ENCODE data around the gene C1RL.

Gene C1RL

DNA sequence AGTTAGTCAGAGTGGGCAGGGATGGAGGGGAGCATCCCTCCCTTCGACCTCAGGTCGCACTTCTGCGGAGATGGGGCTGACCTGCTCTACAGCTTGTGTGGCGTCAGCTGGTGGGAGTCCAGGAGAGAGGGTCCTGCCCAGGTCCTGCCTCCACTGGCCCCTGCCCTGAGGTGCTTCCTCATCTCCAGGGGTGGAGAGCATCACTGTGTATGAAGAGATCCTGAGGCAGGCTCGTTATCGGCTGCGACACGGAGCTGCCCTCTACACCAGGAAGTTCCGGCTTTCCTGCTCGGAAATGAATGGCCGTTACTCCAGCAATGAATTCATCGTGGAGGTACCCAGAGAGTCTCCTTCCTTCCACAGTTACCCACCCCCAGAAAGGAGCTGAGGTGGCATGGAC lies 41.3 kb upstream of the C1RL start:
- Histone ChIP-seq H3K4me3 (ENCODE audit: extremely low read depth, insufficient read depth, low read length, poor library complexity, severe bottlenecking) (no peak overlapping the region), H3K4me1 (ENCODE audit: control insufficient read depth, insufficient read depth, low read length, poor library complexity, severe bottlenecking) (peaks cover 13% of the 10 kb centered on the region), H3K36me3 (ENCODE audit: control insufficient read depth, insufficient read depth, low read length) (peaks cover 6% of the 10 kb centered on the region), H3K9me3 (ENCODE audit: control insufficient read depth, low read length) (no peaks in the 10 kb centered on the region), H3K27ac (ENCODE audit: low read depth, low read length, severe bottlenecking) (no peak overlapping the region)
- 91 to 97% methylated on average over 6 to 8 of the region's 12 CpGs for WGBS, 2 experiments (ENCODE audit: insufficient coverage in 2 of 2)

DNA sequence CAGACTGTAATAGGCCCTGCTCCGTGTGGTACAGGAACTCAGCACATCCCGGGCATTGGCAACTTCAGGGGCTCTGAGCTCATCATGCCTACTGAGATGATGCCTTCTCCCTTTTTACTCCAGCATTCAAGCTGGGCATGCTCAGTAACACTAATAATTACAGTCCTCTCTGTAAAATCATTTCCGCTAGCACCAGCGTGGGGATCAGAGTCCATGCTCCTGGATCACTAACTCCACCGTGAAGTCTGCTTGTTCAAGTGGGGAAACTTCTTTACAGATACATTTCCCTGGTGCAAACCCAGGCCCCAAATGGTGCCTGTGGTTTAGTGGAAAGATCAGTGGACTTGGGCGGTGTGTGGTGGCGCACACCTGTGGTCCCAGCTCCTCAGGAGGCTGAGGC lies 37.9 kb upstream of the C1RL start:
- H3K36me3 ChIP-seq (ENCODE audit: control insufficient read depth, insufficient read depth, low read length): peaks cover 6% of the 10 kb centered on the region
- no peaks in the 10 kb centered on the region for H3K9me3 ChIP-seq (ENCODE audit: control insufficient read depth, low read length)
- H3K27ac ChIP-seq (ENCODE audit: low read depth, low read length, severe bottlenecking): no peak overlapping the region
- H3K4me1 ChIP-seq (ENCODE audit: control insufficient read depth, insufficient read depth, low read length, poor library complexity, severe bottlenecking): peaks cover 7% of the 10 kb centered on the region
- no peak overlapping the region for H3K4me3 ChIP-seq (ENCODE audit: extremely low read depth, insufficient read depth, low read length, poor library complexity, severe bottlenecking)
- WGBS, 2 experiments (ENCODE audit: insufficient coverage in 2 of 2): 94 to 97% methylated on average over 6 to 7 of the region's 7 CpGs

DNA sequence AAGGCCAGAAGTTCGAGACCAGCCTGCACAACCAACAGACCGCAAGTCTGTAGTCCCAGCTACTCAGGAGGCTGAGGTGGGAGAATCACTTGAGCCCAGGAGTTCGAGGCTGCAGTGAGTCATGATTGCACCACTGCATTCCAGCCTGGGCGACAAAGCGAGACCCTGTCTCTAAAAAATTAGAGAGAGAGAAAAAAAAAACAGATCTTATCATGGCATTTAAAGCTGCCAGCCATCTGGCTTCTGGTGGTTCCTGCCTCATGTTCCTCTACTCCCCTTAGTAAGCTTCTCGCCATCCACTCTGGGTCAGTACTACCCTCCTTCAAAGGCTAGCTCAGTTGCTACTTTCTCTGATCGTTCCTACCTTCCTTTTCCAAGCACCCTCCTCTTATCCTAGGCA lies 37.2 kb upstream of the C1RL start:
- Histone ChIP-seq H3K36me3 (ENCODE audit: control insufficient read depth, insufficient read depth, low read length) (peaks cover 6% of the 10 kb centered on the region), H3K27ac (ENCODE audit: low read depth, low read length, severe bottlenecking) (no peak overlapping the region), H3K4me1 (ENCODE audit: control insufficient read depth, insufficient read depth, low read length, poor library complexity, severe bottlenecking) (peaks cover 7% of the 10 kb centered on the region), H3K4me3 (ENCODE audit: extremely low read depth, insufficient read depth, low read length, poor library complexity, severe bottlenecking) (no peak overlapping the region), H3K9me3 (ENCODE audit: control insufficient read depth, low read length) (no peaks in the 10 kb centered on the region)
- WGBS, 2 experiments (ENCODE audit: insufficient coverage in 2 of 2): 88 to 92% methylated on average over 2 to 7 of the region's 7 CpGs

GRCh38 chr12:7145671-7146070 lies 36.7 kb upstream of the C1RL start:
- peaks cover 6% of the 10 kb centered on the region for H3K36me3 ChIP-seq (ENCODE audit: control insufficient read depth, insufficient read depth, low read length)
- no peaks in the 10 kb centered on the region for H3K9me3 ChIP-seq (ENCODE audit: control insufficient read depth, low read length)
- peaks cover 7% of the 10 kb centered on the region for H3K4me1 ChIP-seq (ENCODE audit: control insufficient read depth, insufficient read depth, low read length, poor library complexity, severe bottlenecking)
- no peak overlapping the region for H3K27ac ChIP-seq (ENCODE audit: low read depth, low read length, severe bottlenecking)
- no peak overlapping the region for H3K4me3 ChIP-seq (ENCODE audit: extremely low read depth, insufficient read depth, low read length, poor library complexity, severe bottlenecking)
- 78 to 83% methylated on average over 3 of the region's 4 CpGs for WGBS, 2 experiments (ENCODE audit: insufficient coverage in 2 of 2)

DNA sequence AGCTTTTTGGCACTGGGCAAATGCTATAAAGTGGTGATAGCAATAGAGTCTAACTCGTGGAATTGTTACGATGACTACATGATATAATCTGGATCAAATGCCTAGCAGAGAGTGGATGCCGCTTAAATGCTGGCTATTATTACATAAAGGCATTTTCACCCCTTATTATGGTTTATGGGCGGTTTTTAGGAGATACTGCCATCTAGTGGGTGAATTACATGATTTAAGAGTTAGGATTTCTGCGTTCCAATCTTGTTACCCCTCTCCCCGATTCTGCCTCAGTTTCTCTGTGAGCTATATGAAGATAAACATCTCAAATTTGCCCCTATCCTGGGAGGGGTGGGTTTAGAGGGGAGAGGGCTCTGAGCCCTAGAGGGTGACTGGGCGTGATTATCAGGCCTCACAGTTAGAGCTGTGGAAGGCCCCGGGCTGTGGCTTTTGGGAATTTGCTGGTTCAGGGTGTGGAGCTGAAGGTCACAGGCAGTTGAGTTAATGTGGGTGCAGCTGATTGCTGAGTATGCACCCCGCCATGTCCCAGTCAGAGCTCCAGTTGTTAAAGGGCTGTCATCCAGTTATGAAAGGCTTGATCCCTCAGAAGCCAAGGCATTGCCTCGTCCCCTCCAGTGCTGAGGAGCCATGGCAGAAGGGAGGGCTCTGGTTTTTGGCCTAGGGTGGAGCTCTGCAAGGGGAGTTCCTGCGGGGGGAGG lies 35.6 kb upstream of the C1RL start:
- H3K36me3 ChIP-seq (ENCODE audit: control insufficient read depth, insufficient read depth, low read length): peaks cover 6% of the 10 kb centered on the region
- 87 to 88% methylated on average over 5 to 6 of the region's 11 CpGs for WGBS, 2 experiments (ENCODE audit: insufficient coverage in 2 of 2)
- no peaks in the 10 kb centered on the region for H3K9me3 ChIP-seq (ENCODE audit: control insufficient read depth, low read length)
- no peak overlapping the region for H3K27ac ChIP-seq (ENCODE audit: low read depth, low read length, severe bottlenecking)
- peaks cover 7% of the 10 kb centered on the region for H3K4me1 ChIP-seq (ENCODE audit: control insufficient read depth, insufficient read depth, low read length, poor library complexity, severe bottlenecking)
- no peak overlapping the region for H3K4me3 ChIP-seq (ENCODE audit: extremely low read depth, insufficient read depth, low read length, poor library complexity, severe bottlenecking)

DNA sequence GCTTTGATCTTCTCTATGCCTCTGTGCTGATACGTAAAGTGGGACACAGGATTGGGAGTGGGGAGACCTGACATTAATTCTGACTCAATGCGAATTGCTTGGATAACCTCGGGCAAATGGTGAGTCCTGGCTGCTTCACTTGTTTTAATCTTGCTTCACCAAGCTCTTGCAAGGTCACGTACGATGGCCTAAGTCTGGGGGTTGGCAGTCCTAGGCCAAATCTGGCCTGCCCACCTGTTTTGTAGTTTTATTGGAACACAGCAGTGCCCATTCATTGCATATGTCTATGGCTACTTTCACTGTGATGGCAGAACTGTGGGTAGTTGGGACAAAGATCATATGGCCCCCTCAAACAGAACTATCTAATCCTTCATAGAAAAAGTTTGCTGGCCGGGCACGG lies 34.5 kb upstream of the C1RL start:
- H3K27ac ChIP-seq (ENCODE audit: low read depth, low read length, severe bottlenecking): no peak overlapping the region
- no peak overlapping the region for H3K4me3 ChIP-seq (ENCODE audit: extremely low read depth, insufficient read depth, low read length, poor library complexity, severe bottlenecking)
- 90 to 98% methylated on average over 6 to 7 of the region's 7 CpGs for WGBS, 2 experiments (ENCODE audit: insufficient coverage in 2 of 2)
- no peaks in the 10 kb centered on the region for H3K9me3 ChIP-seq (ENCODE audit: control insufficient read depth, low read length)
- H3K36me3 ChIP-seq (ENCODE audit: control insufficient read depth, insufficient read depth, low read length): no peaks in the 10 kb centered on the region
- peaks cover 7% of the 10 kb centered on the region for H3K4me1 ChIP-seq (ENCODE audit: control insufficient read depth, insufficient read depth, low read length, poor library complexity, severe bottlenecking)

DNA sequence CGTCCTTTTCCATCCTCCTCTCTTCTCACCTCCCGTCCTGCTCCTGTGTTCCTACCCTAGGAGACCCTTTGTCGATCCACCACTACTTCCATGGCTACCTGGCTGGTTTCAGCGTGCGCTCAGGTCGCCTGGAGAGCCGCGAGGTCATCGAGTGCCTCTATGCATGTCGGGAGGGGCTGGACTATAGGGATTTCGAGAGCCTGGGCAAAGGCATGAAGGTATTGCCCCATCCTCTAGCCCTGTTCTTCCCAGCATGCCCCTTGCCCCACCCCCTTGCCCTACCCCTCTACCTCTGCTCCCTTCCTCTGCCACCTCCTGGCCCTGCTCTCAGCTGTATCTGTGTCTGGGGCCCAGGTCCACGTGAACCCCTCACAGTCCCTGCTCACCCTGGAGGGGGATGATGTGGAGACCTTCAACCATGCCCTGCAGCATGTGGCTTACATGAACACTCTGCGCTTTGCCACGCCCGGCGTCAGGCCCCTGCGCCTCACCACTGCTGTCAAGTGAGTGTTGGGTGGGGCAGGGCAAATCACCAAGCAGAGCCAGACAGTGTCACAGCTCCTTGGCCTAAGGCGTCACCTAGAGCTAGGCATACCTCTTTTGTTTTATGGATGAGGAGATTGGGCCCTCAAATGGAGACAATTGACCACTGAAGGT lies 33.9 kb upstream of the C1RL start:
- Histone ChIP-seq H3K4me3 (ENCODE audit: extremely low read depth, insufficient read depth, low read length, poor library complexity, severe bottlenecking) (no peak overlapping the region), H3K9me3 (ENCODE audit: control insufficient read depth, low read length) (no peaks in the 10 kb centered on the region), H3K27ac (ENCODE audit: low read depth, low read length, severe bottlenecking) (no peak overlapping the region), H3K36me3 (ENCODE audit: control insufficient read depth, insufficient read depth, low read length) (no peaks in the 10 kb centered on the region), H3K4me1 (ENCODE audit: control insufficient read depth, insufficient read depth, low read length, poor library complexity, severe bottlenecking) (peaks cover 7% of the 10 kb centered on the region)
- WGBS, 2 experiments (ENCODE audit: insufficient coverage in 2 of 2): 95% methylated on average over 17 of the region's 18 CpGs

GRCh38 chr12:7142056-7142644 lies 33.1 kb upstream of the C1RL start:
- H3K4me3 ChIP-seq (ENCODE audit: extremely low read depth, insufficient read depth, low read length, poor library complexity, severe bottlenecking): no peak overlapping the region
- H3K9me3 ChIP-seq (ENCODE audit: control insufficient read depth, low read length): no peaks in the 10 kb centered on the region
- WGBS, 2 experiments (ENCODE audit: insufficient coverage in 2 of 2): 66 to 82% methylated on average over 4 of the region's 5 CpGs
- no peak overlapping the region for H3K27ac ChIP-seq (ENCODE audit: low read depth, low read length, severe bottlenecking)
- H3K36me3 ChIP-seq (ENCODE audit: control insufficient read depth, insufficient read depth, low read length): peaks cover 3% of the 10 kb centered on the region
- peaks cover 7% of the 10 kb centered on the region for H3K4me1 ChIP-seq (ENCODE audit: control insufficient read depth, insufficient read depth, low read length, poor library complexity, severe bottlenecking)

- no peak overlapping the region for H3K27ac ChIP-seq (ENCODE audit: low read depth, low read length, severe bottlenecking)
- peaks cover 9% of the 10 kb centered on the region for H3K36me3 ChIP-seq (ENCODE audit: control insufficient read depth, insufficient read depth, low read length)
These were observed 32.5 kb upstream of the C1RL start for GRCh38 chr12:7141351-7142005.

GRCh38 chr12:7139200-7139599 lies 30.2 kb upstream of the C1RL start:
- H3K9me3 ChIP-seq (ENCODE audit: control insufficient read depth, low read length): no peaks in the 10 kb centered on the region
- no peak overlapping the region for H3K4me3 ChIP-seq (ENCODE audit: extremely low read depth, insufficient read depth, low read length, poor library complexity, severe bottlenecking)
- no peak overlapping the region for H3K27ac ChIP-seq (ENCODE audit: low read depth, low read length, severe bottlenecking)
- 93 to 97% methylated on average over 2 of the region's 2 CpGs for WGBS, 2 experiments (ENCODE audit: insufficient coverage in 2 of 2)
- H3K36me3 ChIP-seq (ENCODE audit: control insufficient read depth, insufficient read depth, low read length): peaks cover 22% of the 10 kb centered on the region
- no peaks in the 10 kb centered on the region for H3K4me1 ChIP-seq (ENCODE audit: control insufficient read depth, insufficient read depth, low read length, poor library complexity, severe bottlenecking)

More at GRCh38 chr12:7141351-7142005, 32.5 kb upstream of the C1RL start:
- WGBS, 2 experiments (ENCODE audit: insufficient coverage in 2 of 2): 79 to 100% methylated on average over 2 to 6 of the region's 7 CpGs
- no peaks in the 10 kb centered on the region for H3K9me3 ChIP-seq (ENCODE audit: control insufficient read depth, low read length)
- no peak overlapping the region for H3K4me3 ChIP-seq (ENCODE audit: extremely low read depth, insufficient read depth, low read length, poor library complexity, severe bottlenecking)
- H3K4me1 ChIP-seq (ENCODE audit: control insufficient read depth, insufficient read depth, low read length, poor library complexity, severe bottlenecking): peaks cover 4% of the 10 kb centered on the region

Measured in mesodermal cell (in vitro differentiated cells).